Measurements from ENCODE around the gene OGFRL1.

The OGFRL1 gene

DNA sequence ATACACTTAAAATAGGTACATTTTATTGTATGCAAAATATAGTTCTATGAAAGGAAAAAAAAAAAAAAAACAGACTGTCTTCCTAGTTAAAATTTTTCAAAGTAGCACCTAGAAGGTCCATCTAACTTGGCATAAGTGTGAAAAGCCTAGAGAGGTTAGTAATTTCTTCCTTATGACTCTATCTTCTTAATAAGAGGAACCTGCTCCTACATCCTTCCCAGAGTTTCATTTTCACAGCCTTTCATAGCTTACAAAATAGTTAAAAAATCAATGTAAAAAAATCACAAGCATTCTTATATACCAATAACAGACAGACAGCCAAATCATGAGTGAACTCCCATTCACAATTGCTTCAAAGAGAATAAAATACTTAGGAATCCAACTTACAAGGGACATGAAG is 28.8 kb downstream of the OGFRL1 start:
- no peak overlapping the region for H3K27ac ChIP-seq (replicated peaks)
- no peaks in the 10 kb centered on the region for H3K27me3 ChIP-seq (ENCODE audit: insufficient read depth, poor library complexity, severe bottlenecking)
- no peak for TF ChIP-seq SPI1 (IDR thresholded peaks at IDR 0.05; ENCODE audit: borderline replicate concordance, low read depth)
- TF ChIP-seq, protein P1, sequence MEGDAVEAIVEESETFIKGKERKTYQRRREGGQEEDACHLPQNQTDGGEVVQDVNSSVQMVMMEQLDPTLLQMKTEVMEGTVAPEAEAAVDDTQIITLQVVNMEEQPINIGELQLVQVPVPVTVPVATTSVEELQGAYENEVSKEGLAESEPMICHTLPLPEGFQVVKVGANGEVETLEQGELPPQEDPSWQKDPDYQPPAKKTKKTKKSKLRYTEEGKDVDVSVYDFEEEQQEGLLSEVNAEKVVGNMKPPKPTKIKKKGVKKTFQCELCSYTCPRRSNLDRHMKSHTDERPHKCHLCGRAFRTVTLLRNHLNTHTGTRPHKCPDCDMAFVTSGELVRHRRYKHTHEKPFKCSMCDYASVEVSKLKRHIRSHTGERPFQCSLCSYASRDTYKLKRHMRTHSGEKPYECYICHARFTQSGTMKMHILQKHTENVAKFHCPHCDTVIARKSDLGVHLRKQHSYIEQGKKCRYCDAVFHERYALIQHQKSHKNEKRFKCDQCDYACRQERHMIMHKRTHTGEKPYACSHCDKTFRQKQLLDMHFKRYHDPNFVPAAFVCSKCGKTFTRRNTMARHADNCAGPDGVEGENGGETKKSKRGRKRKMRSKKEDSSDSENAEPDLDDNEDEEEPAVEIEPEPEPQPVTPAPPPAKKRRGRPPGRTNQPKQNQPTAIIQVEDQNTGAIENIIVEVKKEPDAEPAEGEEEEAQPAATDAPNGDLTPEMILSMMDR (IDR thresholded peaks at IDR 0.05; ENCODE audit: insufficient read depth, low read length), result no peak
- TF ChIP-seq POLR2AphosphoS5 (IDR thresholded peaks at IDR 0.05; ENCODE audit: low read depth), result no peak
- TF ChIP-seq, protein P2, sequence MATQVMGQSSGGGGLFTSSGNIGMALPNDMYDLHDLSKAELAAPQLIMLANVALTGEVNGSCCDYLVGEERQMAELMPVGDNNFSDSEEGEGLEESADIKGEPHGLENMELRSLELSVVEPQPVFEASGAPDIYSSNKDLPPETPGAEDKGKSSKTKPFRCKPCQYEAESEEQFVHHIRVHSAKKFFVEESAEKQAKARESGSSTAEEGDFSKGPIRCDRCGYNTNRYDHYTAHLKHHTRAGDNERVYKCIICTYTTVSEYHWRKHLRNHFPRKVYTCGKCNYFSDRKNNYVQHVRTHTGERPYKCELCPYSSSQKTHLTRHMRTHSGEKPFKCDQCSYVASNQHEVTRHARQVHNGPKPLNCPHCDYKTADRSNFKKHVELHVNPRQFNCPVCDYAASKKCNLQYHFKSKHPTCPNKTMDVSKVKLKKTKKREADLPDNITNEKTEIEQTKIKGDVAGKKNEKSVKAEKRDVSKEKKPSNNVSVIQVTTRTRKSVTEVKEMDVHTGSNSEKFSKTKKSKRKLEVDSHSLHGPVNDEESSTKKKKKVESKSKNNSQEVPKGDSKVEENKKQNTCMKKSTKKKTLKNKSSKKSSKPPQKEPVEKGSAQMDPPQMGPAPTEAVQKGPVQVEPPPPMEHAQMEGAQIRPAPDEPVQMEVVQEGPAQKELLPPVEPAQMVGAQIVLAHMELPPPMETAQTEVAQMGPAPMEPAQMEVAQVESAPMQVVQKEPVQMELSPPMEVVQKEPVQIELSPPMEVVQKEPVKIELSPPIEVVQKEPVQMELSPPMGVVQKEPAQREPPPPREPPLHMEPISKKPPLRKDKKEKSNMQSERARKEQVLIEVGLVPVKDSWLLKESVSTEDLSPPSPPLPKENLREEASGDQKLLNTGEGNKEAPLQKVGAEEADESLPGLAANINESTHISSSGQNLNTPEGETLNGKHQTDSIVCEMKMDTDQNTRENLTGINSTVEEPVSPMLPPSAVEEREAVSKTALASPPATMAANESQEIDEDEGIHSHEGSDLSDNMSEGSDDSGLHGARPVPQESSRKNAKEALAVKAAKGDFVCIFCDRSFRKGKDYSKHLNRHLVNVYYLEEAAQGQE (IDR thresholded peaks at IDR 0.05; ENCODE audit: insufficient replicate concordance, low read depth), result no peak
- TF ChIP-seq GABPA (IDR thresholded peaks at IDR 0.05; ENCODE audit: low read depth), result no peak
- H3K4me3 ChIP-seq (replicated peaks; ENCODE audit: insufficient read depth, low read length), result no peak overlapping the region
- no peak for DNase-seq (ENCODE audit: low read depth in 1 of 2, low spot score in 1 of 2)

DNA sequence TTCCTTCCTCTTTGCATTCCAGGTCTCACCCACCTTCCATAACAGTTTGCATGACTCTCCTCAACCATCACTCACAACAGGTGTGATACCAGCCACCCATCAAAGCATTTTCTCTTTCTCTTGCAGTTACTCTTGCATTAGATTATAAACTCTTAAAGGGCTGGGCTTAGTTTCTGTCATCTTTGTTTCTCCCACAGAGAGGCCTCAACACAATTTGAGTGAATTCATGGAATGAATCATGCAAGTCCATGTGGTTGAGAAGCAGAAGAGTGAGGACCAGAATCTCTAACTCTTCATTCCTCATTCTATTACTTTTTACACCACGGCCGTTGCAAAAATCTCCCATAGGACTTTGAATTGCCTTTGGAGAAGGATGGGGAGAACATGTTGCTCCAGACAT is 31.4 kb downstream of the OGFRL1 start:
- DNase-seq (ENCODE audit: low read depth in 1 of 2, low spot score in 1 of 2), result no peak
- TF ChIP-seq POLR2AphosphoS5 (IDR thresholded peaks at IDR 0.05; ENCODE audit: low read depth), result no peak
- TF ChIP-seq, protein P1 (IDR thresholded peaks at IDR 0.05; ENCODE audit: insufficient read depth, low read length), result no peak
- TF ChIP-seq, protein P2 (IDR thresholded peaks at IDR 0.05; ENCODE audit: insufficient replicate concordance, low read depth), result no peak
- no peak for TF ChIP-seq GABPA (IDR thresholded peaks at IDR 0.05; ENCODE audit: low read depth)
- no peak for TF ChIP-seq SPI1 (IDR thresholded peaks at IDR 0.05; ENCODE audit: borderline replicate concordance, low read depth)
- H3K4me3 ChIP-seq (replicated peaks; ENCODE audit: insufficient read depth, low read length), result no peak overlapping the region

DNA sequence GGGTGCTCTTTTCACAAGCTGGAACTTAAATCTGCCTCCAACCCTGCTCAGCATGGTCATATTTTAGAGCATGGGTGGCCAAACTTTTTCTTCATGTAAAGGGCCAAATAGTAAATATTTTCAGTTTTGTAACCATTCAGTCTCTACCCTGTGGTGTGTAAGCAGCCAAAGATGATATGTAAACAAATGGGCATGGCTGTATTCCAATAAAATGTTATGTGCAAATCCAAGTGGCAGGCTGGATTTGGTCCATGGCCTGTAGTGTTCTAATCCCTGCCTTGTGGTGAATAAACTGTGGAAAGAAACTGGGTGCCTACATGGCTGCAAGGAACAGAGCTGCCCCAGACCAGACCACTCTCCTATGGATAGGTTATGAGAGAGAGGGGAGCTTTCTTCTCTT is 32.7 kb downstream of the OGFRL1 start:
- no peak for DNase-seq (ENCODE audit: low read depth in 1 of 2, low spot score in 1 of 2)
- Histone ChIP-seq H3K4me3 (replicated peaks; ENCODE audit: insufficient read depth, low read length) (no peak overlapping the region), H3K27ac (replicated peaks) (no peak overlapping the region), H3K27me3 (ENCODE audit: insufficient read depth, poor library complexity, severe bottlenecking) (no peaks in the 10 kb centered on the region)
- TF ChIP-seq, protein P1 (IDR thresholded peaks at IDR 0.05; ENCODE audit: insufficient read depth, low read length), result no peak
- TF ChIP-seq POLR2AphosphoS5 (IDR thresholded peaks at IDR 0.05; ENCODE audit: low read depth) (no peak), GABPA (IDR thresholded peaks at IDR 0.05; ENCODE audit: low read depth) (no peak), SPI1 (IDR thresholded peaks at IDR 0.05; ENCODE audit: borderline replicate concordance, low read depth) (no peak)
- TF ChIP-seq, protein P2 (IDR thresholded peaks at IDR 0.05; ENCODE audit: insufficient replicate concordance, low read depth), result no peak

More for the DNA sequence above, 31.4 kb downstream of the OGFRL1 start:
- no peaks in the 10 kb centered on the region for H3K27me3 ChIP-seq (ENCODE audit: insufficient read depth, poor library complexity, severe bottlenecking)
- no peak overlapping the region for H3K27ac ChIP-seq (replicated peaks)
